Measurements from ENCODE around the gene RARRES1.
"Not testable (repeated sequence)": the region's sequence is repeated elsewhere in the genome, so short reads cannot be mapped to it uniquely, and the experiment has no call there.

Gene RARRES1

DNA sequence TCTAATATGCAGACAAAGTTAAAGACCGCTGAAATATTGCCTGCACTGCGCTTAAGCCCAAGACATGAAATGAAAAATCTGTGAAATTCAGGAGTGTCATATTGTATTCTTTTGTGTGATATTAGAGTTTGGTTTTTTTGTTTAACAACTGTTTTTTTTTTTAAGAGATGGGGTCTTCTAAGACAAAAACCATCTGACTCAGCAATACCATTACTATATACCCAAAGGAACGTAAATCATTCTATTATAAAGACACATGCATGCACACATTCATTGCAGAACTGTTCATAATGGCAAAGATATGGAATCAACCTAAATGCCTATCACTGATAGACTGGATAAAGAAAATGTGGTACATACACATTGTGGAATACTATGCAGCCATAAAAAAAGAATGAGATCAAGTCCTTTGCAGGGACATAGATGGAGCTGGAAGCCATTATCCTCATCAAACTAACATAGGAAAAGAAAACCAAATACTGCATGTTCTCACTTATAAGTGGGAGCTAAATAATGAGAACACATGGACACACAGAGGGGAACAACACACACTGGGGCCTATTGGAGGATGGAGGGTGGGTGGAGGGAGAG is 38.3 kb downstream of the RARRES1 start:
- not testable (repeated sequence) for DNase-seq (ENCODE audit: low spot score)

DNA sequence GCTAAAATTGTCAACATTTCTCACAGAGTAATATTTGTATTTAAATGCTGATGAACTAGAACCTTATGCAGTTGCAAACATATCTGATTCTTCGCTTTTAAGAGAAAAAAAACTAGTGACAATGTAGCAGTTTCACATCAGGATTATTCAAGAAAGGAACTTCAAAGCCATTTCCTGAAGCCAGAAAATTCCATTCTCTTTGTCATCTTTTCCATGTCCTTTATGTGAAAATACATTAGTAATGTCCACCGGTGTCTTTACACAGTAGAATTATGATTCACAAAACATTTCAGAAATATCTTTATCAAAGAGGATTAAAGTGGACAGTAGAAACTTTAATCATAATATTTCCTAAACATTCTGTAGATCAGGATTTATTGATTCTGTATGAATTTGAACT is 47.1 kb downstream of the RARRES1 start:
- no peak for DNase-seq (ENCODE audit: low spot score)

DNA sequence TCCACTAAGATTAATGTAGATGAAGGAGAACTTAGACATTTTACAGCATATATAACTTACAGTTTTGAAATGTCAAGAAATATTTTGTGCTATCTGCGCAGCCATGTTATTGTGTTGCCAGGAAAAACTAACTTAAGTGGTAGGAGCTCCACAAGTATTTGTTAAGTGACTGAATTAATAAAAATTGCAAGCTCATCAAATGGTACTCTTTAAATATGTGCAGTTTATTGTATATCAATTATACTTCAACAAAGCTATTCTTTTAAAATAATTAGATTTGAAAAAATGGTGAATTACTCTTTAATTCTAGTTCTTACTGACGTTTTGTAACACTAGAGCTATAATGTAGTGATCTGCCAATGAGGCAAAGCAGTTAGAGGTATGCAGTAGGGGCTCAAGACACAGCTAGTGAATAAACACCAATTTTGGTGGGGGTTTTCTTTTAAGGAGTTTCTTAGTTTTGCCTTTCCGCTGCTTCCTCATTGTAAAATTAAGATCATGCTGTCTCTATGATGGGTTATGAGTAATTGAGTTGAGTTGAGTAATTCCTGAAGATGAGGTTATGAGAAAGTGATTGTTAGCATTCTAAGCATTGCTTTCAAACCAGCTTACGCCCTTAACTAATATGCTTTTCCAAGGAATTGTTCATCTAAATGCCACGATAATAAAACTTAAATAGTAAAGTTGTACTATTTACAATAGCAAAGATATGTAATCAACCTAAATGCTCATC is 48.9 kb downstream of the RARRES1 start:
- DNase-seq (ENCODE audit: low spot score): no peak

DNA sequence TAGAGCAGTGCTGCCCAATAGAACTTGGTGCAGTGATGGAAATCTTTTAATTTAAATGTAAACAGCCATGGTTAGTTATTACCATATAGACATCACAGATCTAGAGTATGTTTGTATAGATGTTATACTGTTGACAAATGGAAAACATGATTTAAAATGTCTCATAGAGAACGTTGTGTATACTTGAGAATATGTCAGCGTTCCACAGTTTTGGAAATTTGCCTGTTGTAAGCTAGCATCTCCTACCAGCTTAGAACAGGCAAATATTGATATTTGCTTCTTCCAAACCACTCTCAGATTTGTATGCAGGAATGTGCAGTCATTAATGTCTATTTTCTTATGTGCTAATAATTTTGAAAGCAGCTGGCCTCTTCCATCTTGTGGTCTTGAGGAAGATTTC is 51.4 kb downstream of the RARRES1 start:
- no peak for DNase-seq (ENCODE audit: low spot score)

DNA sequence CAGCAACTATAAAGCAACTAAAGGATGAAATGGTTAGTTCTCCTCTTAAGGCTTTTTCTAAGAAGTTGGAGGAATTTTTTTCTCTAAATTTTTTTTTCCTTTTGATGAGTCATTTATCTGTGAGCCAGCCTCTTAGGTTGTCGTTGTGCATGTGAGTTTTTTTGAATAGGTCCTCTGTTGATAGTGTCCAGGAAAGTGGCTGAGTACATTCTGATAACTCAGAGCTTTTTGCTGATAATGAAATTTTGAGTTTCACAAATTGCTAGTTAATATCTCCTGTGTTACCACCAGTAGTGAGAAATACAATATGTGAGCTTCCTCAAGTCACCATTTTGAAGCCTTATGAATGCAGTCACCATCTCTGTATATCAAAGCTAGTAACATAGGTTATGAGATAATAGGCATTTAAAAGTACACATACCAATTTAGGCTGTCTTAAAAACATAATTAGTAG is 52.7 kb downstream of the RARRES1 start:
- no peak for DNase-seq (ENCODE audit: low spot score)

DNA sequence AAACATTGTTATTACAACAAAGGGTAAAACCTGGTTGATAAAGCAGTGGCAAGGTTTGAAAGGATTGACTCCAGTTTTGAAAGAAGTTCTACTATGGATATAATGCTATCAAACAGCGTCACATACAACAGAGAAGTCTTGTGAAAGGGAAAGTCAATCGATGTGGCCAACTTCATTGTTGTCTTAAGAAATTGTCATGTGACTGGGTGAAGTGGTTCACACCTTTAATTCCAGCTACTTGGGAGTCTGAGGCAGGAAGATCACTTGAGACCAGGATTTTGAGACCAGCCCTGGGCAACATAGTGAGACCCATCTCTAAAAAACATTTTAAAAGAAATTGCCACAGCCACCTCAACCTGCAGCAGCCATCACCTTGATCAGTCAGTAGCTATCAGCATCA is 53.6 kb downstream of the RARRES1 start:
- no peak for DNase-seq (ENCODE audit: low spot score)

DNA sequence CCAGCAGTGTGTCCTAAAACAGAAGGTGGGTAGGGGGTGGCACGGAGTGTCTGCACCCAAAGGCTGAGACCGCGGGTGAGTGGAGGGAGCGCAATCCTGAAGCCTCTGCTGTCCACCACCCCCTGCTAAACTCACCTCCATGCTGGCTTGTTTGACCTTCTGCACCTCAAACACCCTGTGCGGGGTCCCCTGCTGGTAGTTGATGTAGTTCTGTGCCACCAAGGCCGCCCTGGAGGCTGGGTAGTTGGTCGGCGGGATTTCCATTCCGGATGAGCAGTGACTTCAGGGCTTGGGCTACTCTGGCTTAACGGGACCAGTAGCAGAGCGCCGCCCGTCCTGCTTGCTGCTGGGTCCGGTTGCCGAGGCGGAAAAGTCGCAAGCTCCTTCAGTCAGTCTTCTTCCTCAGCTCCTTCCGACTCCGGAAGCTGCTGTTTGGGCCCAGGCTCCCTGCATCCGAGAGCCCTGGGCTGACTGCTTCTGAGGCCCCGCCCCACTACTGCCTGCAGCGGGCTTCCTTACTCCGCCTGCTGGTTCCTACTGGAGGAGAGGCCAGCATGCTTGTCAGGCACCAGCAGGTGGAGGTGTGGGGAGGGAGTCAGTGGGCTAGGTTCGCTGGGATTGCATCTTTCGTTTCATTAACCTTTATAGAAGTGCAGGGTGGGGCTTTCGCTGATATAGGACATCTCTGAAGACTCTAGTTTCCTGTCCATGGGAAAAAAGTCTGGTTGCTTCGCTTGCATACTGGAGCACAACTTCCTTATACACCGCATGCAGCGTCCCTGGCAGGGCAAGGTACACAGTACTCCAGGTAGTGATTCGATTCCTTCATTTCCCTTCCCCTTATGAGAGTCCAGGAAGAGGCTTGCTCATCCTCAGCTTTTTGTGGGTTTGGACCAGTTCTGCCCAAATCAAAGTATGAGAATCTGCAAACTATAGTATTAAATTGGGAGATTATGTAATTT is 59.8 kb downstream of the RARRES1 start, which contains the start of gene LXN:
Gene LXN, minus strand, starts transcription at position 434 of the 962 bp plus-strand sequence. Its CDS starts 170 bp downstream, at position 264.
- DNase-seq (ENCODE audit: low spot score): peak; percentile 79

DNA sequence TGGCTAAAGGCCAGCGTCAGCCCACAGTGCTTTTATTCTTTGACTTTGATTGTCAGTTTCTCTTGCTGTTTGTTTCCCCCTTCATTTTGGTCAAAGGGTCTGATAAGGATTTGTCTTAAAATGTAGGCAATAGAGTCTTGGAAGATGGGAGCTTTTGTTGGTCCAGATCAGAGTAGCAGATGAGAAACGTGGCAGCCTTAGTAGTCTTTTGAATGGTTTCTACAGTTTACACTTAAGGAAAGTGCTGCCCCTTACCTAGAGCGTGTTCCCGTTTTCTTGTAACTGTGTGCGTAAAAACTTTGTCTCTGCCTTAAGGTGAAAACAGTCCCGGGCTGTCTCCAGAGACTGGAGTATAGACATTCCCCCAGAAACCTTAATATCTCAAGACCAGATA is 60.4 kb downstream of the RARRES1 start:
- no peak for DNase-seq (ENCODE audit: low spot score)

DNA sequence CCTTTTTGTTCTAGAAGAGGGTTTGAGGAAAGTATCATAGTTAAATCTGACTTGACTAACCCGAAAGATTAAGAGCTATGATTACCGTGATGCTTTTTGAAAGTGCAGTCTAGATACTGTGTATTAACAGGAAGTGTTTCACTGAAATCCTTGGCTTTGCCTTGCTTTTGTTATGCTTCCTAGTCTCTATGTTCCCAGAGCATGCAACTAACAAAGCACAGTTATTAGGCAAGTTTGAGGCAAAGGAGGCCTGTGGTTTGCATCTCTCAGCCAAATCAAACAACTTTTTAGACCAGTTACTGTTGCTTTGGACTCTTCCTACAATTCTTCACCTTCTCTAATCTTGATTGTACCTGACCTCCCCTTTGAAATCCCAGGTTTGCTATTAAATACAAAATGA is 63.8 kb downstream of the RARRES1 start:
- no peak for DNase-seq (ENCODE audit: low spot score)

DNA sequence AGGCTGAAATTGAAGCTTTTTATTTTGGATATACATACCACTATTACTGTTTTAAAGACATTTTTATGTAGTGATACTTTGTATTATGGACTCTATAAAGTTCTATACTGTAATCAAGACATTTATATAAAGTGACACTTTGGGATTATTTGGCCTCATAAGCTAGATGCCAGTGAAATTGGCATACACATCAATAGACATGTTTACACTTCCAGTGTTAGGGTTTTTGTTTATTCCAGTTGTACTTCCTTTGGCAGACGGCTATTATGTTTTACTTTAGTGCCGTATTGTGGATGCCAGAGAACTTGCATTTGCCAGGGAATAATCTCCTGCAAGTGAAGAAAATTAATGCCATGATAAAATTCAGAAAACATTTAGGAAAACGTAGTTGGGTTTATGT is 65.8 kb downstream of the RARRES1 start:
- DNase-seq (ENCODE audit: low spot score): no peak

DNA sequence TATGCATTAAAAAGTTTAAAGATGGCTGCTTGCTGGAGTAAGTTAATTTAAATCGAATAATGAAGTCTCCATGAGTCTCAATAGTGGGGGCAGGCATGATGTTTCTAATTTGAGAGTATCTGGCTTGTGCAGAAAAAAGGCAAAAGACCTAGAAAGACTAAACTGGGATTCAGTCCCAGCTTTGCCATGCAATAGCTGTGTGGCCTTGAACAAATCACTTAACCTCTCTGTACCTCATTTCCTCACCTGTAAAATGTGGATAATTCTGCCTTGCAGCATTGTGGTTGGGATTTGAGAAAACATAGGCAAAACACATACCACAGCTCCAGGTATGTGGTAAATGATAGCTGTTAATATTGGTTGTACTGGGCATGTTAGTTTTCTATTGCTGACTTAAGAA is 68.4 kb downstream of the RARRES1 start:
- DNase-seq (ENCODE audit: low spot score): no peak

DNA sequence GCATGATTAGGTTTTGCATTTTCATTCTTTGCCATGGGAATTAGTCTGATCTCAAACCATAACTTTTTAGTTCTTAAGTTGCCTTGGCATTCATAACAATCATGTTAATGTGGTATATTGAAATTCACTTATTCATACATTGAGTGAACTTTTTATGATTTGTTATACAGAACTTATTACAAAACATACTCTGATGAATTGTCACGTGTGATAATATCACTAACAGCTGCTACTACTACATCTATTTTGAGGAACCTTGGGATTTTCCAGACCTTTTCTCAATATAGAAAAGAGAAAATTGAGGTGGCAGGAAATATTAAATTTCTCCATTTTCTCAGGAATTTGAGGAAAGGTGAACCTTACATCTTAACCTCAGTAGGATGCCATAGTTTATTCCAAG is 69.0 kb downstream of the RARRES1 start:
- no peak for DNase-seq (ENCODE audit: low spot score)

DNA sequence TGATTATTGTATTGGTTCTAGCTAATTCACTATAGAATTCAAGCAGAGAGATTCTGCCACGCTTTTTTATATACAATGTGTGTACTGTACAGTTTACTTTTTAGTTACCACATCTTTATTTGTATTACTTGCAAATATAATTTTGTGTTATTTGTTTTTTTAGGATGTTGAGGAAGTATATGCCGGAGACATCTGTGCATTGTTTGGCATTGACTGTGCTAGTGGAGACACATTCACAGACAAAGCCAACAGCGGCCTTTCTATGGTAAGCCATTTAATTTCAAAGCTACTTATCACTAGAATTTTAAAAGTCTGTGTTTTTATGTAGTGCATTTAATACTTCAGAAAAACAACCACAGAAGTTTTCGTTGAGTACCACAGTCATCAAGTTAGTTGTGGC is 71.5 kb downstream of the RARRES1 start:
- no peak for DNase-seq (ENCODE audit: low spot score)

DNA sequence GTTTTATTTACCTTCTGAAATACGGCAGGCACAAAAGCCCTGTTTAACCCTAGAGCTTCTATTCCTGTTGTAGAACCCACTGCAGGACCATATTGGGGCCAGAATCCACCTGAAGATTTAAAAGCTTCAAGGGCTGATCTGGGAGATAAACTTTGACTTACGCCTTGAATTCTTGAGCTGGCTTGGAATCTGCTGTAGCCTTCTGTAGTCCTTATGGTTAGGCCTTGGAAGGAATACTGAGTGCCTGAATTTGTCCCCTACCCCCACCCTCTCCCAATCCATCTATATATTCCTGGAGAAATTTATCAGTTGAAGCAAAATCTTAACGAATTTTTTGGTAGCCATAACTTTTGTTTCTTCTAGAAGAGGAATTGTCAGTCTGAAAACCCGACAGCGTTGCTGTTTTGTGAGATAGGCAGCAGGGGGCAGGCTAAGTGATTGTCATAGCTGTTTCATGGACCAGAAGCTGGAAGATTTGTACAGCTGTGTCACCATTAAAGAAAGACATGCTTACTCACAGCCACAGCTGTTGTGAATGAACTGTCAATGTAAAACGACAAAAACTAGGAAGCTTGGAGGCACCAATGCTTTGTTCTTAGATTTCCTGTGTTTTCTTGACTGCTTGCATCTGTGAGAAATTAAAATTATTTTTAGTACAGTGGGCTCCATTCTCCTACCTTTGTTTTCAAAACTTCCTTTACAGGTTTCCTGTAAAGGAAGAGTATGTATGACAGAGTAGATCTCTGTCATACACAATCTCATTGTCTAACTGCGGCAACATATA is 72.6 kb downstream of the RARRES1 start:
- peak; percentile 60 for DNase-seq (ENCODE audit: low spot score)

DNA sequence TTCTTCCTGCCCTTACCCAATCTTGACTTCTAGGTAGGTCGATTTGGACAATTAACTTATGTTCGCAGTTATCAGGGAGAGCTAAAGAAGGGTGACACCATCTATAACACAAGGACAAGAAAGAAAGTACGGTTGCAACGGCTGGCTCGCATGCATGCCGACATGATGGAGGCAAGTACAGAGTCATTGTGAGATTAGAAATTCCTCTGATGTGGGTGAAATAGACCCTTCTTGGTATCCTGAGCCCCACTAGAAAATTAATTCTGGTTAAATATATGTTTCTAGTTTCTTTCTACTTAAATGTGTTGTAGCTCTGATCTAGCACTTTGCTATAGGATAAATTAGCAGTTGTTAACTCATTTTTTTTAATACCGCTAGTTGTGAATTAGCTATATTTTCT is 73.4 kb downstream of the RARRES1 start:
- DNase-seq (ENCODE audit: low spot score): no peak

DNA sequence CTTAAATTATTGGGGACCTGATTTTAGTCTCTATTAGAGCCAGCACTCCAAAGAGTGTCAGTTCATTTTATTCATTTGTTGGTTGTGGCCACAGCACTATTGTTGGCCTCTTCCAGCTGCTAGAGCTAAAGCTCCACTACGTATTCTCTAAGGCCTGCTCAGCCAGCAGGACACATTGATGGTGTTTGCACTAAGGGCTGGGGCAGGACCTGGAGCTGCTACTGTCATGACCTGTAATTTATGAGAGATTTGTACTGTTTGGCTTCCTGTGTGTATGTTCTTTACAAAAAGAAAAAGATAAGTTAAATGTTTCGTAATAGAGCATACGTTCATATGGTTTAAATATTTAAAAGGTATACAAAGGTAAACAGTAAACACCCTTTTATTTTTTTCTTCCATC is 79.8 kb downstream of the RARRES1 start:
- DNase-seq (ENCODE audit: low spot score): no peak

DNA sequence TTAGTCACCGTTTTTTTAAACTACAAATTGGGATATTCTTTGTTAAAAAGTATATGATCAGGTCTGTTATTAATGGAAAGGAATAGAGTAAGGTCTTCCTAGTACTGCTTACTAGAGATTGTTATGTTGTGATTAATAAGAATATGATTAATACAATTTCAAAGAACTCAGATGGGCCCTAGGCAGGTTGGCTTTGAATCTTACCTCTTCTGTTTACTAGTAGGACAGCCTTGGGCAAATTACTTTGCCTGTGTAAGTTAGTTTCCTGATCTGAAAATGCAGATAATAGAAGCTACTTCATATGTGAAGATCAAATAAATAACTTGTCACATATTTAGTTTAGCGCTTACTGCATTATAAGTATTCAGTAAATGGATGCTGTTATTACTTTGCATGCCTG is 81.1 kb downstream of the RARRES1 start:
- DNase-seq (ENCODE audit: low spot score): no peak

DNA sequence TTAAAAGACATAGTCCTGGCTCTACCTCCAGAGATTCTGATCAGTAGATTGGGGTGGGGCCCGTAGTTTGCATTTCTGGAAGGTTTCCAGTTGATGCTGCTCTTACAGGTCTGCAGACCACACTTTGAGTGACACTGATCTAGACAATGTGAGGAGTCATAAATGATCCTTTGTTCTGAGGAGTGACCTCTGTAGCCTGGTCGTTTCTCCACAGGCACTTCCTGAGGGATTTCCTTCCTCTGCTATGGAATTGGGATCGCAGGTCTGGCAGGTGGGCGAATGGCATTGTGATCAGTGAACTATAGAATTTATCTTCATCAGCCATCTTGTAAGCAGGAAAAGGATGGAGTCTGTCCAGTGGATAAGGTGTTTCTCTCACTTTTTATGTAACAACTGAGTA is 82.5 kb downstream of the RARRES1 start:
- DNase-seq (ENCODE audit: low spot score): no peak
